SH-SY5Y (cell line): ENCODE measurements around the gene FBXO10.

Source experiments
- GATA2 ChIP-seq: IDR thresholded peaks from 2 replicates; pipeline ENCODE4 v1.6.1; 2011; ENCODE audit warnings: mild to moderate bottlenecking, low read depth, low read length
- GATA3 ChIP-seq: IDR thresholded peaks from 2 replicates; pipeline ENCODE4 v1.6.1; 2011; ENCODE audit warnings: low read depth, mild to moderate bottlenecking, low read length, moderate library complexity

DNA sequence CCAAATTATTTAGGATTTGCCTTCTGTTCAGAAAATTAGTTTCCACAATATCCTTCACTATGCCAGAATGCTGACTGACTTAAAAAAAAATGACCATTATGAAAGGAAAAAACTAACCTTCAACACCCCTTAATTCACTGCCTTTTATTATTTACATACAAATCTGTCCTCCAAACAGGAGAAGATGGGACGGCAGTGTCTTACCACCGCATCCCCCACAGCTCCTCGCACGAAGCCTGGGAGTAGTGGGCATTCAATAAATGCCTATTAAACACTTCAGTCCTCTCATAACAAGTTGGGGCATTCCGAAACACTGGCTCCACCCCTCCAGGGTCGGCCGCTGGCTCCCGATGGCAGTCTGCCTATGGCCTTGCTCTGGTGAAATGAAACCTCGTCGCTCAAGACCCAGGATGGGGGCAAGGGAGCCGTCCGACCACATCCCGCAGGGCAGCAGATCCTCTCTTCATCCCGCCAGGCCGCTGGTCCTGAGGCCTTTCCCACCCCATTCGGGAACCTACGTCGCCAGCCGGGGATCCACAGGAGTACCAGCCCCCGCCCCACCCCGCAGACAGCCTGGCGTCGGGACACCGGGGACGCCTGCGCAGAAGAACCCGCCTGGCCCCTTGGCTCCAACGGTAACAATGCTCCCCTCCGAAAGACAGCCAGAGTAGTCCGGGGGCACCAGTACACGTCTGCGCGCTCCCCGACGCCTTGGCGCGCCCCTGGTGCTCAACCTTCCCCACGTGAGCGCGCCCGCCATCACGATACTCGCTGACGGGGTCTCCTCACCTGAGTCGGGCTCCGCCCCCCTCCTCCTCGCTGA, 111.5 kb downstream of the FBXO10 start:
- TF ChIP-seq GATA2 (no peak), GATA3 (no peak)
